Fibroblast of skin of abdomen (primary cell): ENCODE results near the gene LRRC8C.

ENCODE experiments used
- DNase-seq: peaks from one replicate; pipeline ENCODE4 v3.0.0-alpha.2; 2013

Gene LRRC8C

GRCh38 chr1:89737985-89738510 lies 105.1 kb downstream of the LRRC8C start:
- no peak for DNase-seq

- DNase-seq: peak; percentile 60
Observed at GRCh38 chr1:89739013-89739843, 106.3 kb downstream of the LRRC8C start.

GRCh38 chr1:89739844-89740216 lies 106.9 kb downstream of the LRRC8C start:
- DNase-seq: no peak

GRCh38 chr1:89743788-89744187 lies 110.9 kb downstream of the LRRC8C start:
- DNase-seq: no peak

- DNase-seq: no peak
Observed at GRCh38 chr1:89746424-89747149, 113.7 kb downstream of the LRRC8C start.

- DNase-seq: no peak
Observed at GRCh38 chr1:89753761-89754160, 120.8 kb downstream of the LRRC8C start.

- DNase-seq: peak; percentile 72
Observed at GRCh38 chr1:89754518-89754917, 121.6 kb downstream of the LRRC8C start.

- DNase-seq: no peak
Observed at GRCh38 chr1:89755591-89755990, 122.7 kb downstream of the LRRC8C start.

- no peak for DNase-seq
Observed at GRCh38 chr1:89757532-89757931, 124.6 kb downstream of the LRRC8C start.

- no peak for DNase-seq
Observed at GRCh38 chr1:89758156-89758555, 125.2 kb downstream of the LRRC8C start.

GRCh38 chr1:89759036-89759435 lies 126.1 kb downstream of the LRRC8C start:
- DNase-seq: peak; percentile 16

- DNase-seq: no peak
Observed at GRCh38 chr1:89760496-89760895, 127.6 kb downstream of the LRRC8C start.

GRCh38 chr1:89761338-89761737 lies 128.4 kb downstream of the LRRC8C start:
- DNase-seq: no peak

GRCh38 chr1:89761901-89762300 lies 129.0 kb downstream of the LRRC8C start:
- no peak for DNase-seq

GRCh38 chr1:89762386-89762778 lies 129.5 kb downstream of the LRRC8C start:
- no peak for DNase-seq

- DNase-seq: peak; percentile 80
Observed at GRCh38 chr1:89762779-89763648, 130.1 kb downstream of the LRRC8C start.

- no peak for DNase-seq
Observed at GRCh38 chr1:89763649-89763986, 130.7 kb downstream of the LRRC8C start.

- DNase-seq: no peak
Observed at GRCh38 chr1:89765774-89766173, 132.9 kb downstream of the LRRC8C start.

GRCh38 chr1:89767618-89768017 lies 134.7 kb downstream of the LRRC8C start:
- no peak for DNase-seq
